T-helper 17 cell (primary cell): Measurements from ENCODE around the gene OR5B17. TPM values are rescaled to one million over a fixed set of nuclear protein-coding genes. Genes with fewer than 3 reads are reported as not detected.

Source experiments
- total RNA-seq, 4 donors: library from RNA in 2 of 4; stranded (reverse) in 2 of 4; gene quantifications; one replicate each; pipeline ENCODE4 v1.2.3 and lab custom pipeline; 2022 to 2026

OR5B17 gene
- total RNA-seq, 2 donors from 2014 or later, result not detected

Other genes with a start within 250 kb of the OR5B17 start
- gene OR9I1, start 233.5 kb downstream of the OR5B17 start, total RNA-seq, result not detected
- gene OR9Q2, start 170.0 kb downstream of the OR5B17 start, total RNA-seq, result not detected
- not detected for gene OR1S2, start 154.9 kb downstream of the OR5B17 start, total RNA-seq
- not detected for gene OR1S1, start 146.3 kb downstream of the OR5B17 start, total RNA-seq
- not detected for gene OR10Q1, start 130.2 kb downstream of the OR5B17 start, total RNA-seq
- not detected for gene OR10W1, start 90.8 kb downstream of the OR5B17 start, total RNA-seq
- gene OR5B3, start 47.8 kb upstream of the OR5B17 start, total RNA-seq, result not detected
- gene OR5B2, start 69.1 kb upstream of the OR5B17 start, total RNA-seq, result not detected
- under 1 TPM in 1 of 2 donors, not detected in 1; 0.30 TPM for gene OR5B12, start 83.2 kb upstream of the OR5B17 start, total RNA-seq
- gene OR5B21, start 149.0 kb upstream of the OR5B17 start, total RNA-seq, result under 1 TPM; 0.32 to 0.50 TPM
- gene LPXN, start 216.8 kb upstream of the OR5B17 start, total RNA-seq, result 10 to 100 TPM; 92.8 to 99.8 TPM
- 10 to 100 TPM; 36.1 to 43.2 TPM for gene ZFP91, start 220.0 kb upstream of the OR5B17 start, total RNA-seq